Muscle of back (tissue), 11 donors: ENCODE results near the gene RNF213. TPM values are rescaled to one million over a fixed set of nuclear protein-coding genes. Genes with fewer than 3 reads are reported as not detected.
"Not testable (repeated sequence)": the region's sequence is repeated elsewhere in the genome, so short reads cannot be mapped to it uniquely, and the experiment has no call there.

Experiments used
- DNase-seq, 3 donors: peaks; one replicate each; pipeline versions ENCODE4 v3.0.0 to v3.0.0-alpha.2; 2013
- polyA plus RNA-seq, 10 donors: library from polyadenylated mRNA; unstranded; fragments of 120-200 nt; gene quantifications; one replicate each; pipeline ENCODE4 v1.2.1, GENCODE V29; 2013; ENCODE audit not compliant: insufficient read length in 10 of 10

The RNF213 gene
- polyA plus RNA-seq, 10 donors, result 23.7 to 58.7 (median 36.2) TPM

DNA sequence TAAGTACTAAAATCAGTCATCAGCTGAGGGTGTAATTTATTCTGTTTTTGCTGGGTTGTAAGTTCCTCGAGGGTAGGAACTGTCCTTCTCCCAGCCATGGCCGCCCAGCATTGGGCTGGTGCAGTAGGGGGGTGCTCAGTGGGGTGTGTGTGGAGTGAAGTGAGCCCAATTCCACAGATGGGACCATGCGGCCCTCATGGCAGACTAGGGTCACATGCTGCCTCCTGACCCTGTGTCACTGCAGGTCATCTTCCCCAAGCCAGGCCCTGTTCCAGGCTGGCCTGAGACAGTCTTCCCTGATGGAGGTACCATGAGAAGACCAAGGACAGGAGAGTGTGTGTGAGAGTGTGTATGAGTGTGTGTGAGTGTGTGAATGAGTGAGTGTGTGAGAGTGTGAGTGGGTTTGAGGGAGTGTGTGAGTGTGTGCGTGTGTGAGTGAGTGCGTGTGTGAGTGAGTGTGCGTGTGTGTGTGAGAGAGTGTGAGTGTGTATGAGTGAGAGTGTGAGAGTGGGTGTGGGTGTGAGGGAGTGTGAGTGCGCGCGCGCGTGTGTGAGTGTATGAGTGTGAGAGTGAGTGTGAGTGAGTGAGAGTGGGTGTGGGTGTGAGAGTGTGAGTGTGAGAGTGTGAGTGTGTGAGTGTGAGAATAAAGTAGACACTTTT is 36.7 kb upstream of the RNF213 start:
- no peak for DNase-seq

DNA sequence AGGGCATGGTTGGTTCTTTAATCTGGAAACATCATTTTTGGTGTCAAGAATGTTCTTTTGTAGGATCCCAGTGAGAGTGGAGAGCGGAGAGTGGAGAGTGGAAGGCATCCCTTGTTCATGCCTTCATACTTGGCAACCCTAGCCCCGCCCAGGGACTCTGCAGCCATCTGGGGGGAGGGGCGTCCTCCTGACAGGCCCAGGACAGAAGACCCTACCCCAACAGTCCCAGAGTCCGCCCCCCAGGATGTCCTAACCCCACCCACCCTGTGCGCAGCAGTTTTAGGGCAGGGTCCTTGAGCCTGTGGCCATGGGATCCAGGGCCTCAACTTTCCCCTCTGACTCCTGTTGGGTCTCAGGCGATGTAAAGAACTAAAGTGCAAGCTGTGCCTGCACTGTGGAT is 36.0 kb upstream of the RNF213 start:
- DNase-seq, result no peak

DNA sequence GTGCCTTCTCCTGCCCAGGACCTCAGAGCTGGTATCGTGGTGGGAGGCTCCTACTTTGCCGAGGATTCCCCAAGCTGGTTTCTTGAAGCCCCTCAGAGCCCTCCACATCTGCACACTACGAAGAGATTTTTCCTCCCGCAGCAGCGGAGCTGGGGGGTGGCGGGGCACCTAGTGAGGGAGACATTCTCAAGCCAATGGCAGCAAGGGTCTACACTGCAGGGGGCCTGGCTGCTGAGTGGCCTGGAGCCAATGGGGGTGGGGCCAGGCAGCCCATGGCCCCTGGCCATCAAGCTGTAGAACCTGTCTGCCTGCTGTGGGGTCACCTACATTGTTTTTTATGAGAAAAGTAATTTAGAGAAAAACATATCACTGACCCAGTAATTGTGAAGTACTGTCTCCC is 35.4 kb upstream of the RNF213 start:
- DNase-seq, result no peak

DNA sequence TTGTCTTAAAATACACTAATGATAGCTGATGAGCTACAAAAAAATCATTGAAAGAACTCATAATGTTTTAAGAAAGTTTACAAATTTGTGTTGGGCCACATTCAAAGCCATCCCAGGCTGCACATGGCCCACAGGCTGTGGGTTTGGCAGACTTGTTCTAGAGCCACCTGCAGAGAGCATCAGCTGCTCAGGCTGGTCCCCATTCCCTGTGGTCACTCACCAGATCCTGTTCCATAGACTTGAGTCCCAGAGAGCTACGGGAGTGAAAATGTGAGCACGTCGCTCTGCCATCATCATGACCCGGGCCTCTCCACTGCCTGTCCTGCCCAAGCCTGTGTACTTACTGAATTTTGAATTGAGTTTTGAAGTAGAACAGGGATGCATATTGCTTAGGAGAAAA is 33.5 kb upstream of the RNF213 start:
- DNase-seq, result no peak

DNA sequence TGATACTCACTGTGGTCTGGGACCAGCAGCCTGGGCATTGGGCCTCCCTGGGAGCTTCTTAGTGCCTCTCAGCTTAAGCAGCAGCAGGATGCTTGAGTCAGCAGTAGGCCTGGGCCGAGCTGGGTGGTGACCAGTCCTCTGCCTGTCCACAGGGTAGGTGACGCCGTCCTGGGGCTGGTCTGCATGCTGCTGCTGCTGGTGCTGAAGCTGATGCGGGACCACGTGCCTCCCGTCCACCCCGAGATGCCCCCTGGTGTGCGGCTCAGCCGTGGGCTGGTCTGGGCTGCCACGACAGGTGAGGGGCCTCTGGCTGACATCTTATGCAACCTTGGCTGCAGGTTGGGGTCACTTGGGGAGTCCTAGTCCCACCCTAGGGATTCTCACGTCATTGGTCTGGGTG is 33.0 kb upstream of the RNF213 start:
- no peak for DNase-seq

DNA sequence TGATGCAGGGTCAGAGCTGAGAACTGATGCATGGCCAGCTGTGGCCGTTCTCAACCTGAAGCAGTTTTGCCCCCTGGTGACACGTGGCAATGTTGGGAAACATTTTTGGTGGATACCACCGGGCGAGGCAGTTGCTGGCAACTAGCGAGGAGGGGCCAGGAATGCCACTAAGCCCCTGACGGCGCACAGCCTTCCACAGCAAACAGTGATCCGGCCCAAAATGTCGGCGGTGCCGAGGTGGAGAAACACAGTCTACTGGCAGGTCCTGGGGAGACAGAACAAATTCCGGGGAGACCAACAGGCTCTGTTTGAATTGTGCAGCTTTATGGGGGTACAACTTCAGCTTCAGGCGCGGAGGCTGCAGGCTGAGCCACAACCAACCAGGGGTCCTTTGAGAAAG is 32.2 kb upstream of the RNF213 start:
- DNase-seq, result no peak

DNA sequence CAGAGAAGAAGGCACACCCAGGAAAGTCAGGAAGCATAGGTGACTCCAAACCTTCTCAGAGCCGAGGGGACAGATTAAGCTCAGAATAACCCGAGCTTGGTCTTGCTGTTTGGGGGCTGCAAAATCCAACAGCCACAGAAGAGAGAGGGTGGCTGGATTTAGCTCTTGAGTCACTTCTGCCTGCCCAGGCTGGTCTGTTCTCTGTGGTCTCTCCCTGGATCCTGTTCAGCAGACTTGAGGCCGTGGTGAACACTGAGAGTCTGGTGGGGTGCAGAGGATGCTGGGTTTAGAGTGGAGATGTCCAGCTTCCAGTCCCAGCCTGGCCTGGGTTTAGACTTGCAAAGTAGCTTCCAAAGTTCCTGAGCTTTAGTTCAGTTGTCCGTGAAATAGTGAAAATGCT is 31.6 kb upstream of the RNF213 start:
- DNase-seq, result no peak

DNA sequence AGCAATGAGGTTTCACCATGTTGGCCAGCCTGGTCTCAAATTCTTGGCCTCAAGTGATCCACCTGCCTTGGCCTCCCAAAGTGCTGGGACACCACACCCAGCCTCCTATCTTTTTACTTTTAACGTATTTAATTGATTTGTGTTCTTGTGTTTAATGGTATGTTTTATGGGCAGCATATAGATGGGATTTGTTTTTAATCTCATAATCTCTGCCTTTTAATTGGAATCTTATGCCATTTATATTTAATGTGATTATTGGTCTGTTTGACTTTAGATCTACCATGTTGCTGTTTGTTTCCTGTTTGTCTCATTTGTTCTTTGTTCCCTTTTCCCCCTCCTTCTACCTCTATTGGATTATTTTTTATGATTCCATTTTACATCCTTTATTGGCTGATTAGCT is 28.2 kb upstream of the RNF213 start:
- DNase-seq, result no peak

DNA sequence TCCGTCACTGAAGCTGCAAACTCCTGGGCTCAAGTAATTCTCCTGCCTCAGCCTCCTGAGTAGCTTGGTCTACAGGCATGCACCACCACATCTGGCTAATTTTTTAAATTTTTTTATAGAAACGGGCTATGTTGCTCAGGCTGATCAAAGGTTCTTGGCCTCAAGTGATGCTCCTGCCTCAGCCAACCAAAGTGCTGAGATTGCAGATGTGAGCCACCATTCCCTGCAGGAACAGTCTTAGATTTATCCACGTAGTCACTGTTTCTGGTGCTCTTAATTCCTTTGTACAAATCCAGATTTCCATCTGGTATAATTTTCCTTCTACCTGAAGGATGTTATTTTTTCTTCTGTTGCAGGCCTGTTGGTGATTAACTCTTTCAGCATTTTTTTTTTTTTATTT is 27.4 kb upstream of the RNF213 start:
- no peak for DNase-seq

DNA sequence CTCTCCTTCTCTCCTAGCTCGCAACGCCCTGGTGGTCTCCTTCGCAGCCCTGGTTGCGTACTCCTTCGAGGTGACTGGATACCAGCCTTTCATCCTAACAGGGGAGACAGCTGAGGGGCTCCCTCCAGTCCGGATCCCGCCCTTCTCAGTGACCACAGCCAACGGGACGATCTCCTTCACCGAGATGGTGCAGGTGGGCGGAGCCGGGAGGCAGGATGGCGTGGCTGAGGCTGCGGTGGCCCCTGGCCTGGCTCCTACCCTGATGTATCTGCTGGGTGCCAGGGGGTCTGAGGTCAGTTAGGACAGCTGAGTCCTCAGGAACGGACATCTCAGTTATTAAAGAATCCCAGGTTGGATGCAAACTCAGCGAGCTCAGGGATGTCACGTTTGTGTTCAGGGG is 23.7 kb upstream of the RNF213 start:
- no peak for DNase-seq

DNA sequence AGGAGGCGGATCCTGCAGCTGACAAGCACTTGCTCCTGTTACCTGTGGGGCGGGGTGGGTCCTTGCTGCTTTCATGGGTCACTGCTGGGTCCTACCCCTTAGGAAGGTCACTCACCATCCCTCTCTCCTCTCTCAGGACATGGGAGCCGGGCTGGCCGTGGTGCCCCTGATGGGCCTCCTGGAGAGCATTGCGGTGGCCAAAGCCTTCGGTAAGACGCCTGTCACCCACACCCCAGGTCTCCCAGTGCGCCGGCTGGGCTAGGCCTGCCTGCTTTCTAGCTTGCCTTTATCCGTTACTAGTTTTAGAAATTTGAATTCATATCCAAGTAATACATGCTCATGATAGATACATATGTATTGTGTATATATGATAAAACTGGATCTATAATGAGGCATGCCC is 23.3 kb upstream of the RNF213 start:
- DNase-seq, result no peak

DNA sequence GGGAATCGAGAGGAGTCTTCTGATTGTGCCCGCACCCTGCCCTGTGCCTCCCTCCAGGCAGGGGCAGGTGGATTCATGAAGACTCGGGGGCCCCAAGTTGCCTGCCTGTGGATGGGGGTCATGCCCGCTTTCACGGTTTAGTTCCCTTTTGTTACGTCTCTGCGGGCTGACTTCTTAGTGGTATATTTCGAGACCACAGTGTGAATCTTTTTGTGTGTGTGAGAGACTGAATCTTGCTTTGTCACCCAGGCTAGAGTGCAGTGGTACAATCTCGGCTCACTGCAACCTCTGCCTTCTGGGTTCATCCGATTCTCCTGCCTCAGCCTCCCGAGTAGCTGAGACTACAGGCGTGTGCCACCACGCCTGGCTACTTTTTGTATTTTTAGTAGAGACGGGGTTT is 18.1 kb upstream of the RNF213 start:
- DNase-seq, result no peak

DNA sequence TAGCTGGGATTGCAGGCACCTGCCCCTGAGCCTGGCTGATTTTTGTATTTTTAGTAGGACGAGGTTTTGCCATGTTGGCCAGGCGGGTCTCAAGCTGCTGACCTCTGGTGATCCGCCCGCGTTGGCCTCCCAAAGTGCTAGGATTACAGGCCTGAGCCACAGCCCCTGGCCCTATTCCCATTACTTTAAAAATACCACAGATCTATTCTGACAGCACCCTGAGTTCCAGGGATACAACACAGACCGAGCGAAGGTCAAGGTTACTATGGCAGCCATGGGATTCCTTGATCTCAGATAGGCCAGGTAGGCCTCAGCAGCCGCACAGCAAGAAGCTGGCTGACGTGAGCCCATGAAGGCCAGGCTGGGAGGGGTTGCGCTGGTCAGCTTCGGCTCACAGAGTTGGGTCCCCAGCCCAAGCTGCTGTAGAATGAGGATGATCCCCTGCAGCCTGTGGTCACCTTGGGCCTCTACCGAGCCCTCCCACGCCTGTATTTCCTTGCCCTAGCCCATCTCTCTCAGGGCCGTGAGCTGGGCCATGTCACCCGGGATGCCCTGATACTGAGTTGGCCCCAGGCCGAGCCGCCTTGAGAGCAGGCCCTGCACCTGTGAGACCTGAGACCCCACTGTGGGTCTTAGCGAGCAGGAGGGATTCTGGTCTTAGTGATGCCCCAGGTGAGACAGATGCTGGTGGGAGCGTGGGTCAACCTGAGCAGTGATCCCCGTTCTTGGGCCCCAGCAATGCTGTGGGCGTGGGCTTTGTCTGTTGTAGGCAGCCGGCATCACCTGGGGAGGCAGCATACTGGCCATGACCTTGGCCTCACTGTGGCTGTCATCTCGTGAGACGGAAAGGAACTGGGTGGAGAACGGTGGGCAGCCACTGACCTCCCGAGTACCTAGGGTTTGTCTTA is 16.9 kb upstream of the RNF213 start:
- no peak for DNase-seq

DNA sequence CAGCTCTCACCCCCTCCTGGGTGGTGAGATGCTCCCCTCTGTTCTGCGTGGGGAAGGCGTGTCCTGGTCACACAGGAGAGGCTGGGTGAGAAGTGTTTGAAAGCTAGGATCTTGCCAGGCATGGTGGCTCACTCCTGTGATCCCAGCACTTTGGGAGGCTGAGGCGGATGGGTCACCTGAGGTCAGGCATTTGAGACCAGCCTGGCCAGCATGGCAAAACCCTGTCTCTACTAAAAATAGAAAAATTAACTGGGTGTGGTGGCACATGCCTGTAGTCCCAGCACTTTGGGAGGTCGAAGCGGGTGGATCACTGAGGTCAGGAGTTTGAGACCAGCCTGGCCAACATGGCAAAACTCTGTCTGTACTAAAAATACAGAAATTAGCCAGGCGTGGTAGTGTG is 16.2 kb upstream of the RNF213 start:
- DNase-seq, result not testable (repeated sequence)

DNA sequence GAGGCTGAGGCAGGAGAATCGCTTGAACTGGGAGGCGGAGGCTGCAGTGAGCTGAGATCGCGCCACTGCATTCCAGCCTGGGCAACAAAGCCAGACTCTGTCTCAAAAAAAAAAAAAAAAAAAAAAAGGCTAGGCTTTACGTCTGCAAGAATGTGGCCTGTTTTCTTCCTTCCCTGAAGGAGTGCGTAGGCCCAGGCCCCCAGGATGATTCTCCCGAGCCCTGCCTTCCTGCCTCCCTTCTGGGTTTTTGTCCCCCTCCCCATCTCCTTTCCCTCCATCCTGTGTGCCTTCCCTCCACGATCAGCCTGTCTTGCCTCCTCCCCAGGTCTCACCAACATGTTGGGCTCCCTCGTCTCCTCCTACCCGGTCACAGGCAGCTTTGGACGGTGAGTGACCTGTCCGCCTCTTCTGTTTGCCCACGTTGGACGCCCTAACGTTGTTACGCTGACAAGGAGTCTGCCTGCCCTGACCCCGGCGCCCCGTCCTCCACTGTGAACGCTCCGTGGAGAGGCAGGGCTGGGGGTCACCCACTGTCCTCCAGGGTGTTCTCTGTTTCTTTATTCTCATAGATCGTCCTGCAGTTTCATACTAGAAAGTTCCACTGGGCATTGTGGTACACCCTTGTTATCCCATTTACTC is 15.7 kb upstream of the RNF213 start:
- no peak for DNase-seq

DNA sequence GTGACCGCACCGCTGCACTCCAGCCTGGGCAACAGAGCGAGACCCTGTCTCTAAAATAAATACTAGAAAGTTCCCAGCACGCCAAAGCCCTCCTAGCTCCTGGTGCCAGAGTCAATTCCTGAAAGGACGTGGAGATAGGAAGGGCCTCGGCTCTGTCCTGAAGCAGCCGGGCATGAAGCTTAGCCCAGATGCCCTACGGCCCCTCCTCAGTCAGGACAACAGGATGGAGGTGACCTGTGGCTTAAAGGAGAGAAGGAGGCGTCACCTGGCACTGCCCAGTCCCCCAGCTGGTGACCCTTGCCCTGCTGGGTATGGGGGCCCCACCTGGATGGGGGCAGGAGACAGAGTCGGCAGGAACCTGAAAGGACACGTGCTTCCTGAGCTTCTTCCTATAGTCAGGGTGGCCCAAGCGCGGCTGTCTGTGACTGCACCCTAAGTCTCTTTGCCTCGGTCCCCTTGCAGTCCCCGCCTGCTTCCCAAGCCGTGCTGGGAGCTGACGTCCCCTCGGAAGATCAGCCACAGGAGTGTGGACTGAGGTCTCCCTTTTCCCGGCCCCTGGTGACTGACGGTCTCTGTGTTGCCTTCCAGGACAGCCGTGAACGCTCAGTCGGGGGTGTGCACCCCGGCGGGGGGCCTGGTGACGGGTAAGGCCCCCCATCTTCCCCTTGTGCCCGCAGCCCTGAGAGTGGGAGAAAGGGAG is 14.9 kb upstream of the RNF213 start:
- DNase-seq, result no peak

DNA sequence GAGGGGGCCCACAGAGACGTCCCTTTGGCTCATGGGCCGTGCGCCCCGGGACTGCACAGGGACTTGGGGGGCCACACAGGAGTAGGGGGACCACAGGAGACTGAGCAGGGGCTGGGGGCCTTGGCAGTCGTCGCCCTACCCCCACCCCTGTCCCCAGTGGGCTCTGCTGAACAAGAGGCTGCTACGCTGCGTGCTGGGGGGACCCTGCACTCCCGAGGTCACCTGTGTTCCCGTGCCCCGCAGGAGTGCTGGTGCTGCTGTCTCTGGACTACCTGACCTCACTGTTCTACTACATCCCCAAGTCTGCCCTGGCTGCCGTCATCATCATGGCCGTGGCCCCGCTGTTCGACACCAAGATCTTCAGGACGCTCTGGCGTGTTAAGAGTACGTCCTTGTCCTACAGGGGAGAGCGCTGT is 14.4 kb upstream of the RNF213 start:
- no peak for DNase-seq

DNA sequence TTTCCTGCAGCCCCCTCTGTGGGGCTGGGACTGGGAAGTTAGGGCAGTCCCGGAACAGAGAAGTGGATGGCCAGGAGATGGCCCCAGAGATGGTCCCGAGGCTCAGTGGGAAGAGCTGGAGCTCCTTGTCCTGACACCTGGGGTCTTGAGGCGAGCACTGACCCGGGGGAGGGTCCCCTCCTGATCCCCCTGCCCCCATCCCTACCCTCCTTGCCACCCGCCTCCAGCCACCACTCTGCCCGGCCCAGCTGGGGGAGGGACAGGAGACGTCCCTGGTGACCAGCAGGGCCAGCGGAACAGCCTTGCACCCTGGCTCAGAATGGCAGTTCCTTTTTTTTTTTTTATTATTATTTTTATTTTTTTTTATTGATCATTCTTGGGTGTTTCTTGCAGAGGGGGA is 13.9 kb upstream of the RNF213 start:
- DNase-seq, result no peak

DNA sequence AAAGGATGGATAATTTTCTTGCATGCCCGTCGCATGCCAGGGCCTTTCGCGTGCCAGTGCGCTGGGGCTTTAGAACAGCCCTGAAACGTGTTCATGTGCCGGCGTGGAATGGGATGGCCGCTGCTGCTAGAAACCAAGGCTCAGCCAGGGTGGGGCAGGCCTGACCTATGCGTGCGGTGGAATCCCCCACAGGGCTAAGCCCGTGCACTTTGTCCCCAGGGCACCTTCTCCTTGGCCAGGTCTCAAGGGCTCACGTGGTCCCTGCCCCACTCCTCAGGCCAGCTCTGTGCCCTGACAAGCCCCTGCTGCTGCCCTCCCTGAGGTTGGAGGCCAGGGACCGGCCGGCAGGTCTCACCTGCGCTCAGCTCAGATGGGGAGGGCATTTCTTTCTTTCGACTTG is 13.1 kb upstream of the RNF213 start:
- DNase-seq, result no peak

DNA sequence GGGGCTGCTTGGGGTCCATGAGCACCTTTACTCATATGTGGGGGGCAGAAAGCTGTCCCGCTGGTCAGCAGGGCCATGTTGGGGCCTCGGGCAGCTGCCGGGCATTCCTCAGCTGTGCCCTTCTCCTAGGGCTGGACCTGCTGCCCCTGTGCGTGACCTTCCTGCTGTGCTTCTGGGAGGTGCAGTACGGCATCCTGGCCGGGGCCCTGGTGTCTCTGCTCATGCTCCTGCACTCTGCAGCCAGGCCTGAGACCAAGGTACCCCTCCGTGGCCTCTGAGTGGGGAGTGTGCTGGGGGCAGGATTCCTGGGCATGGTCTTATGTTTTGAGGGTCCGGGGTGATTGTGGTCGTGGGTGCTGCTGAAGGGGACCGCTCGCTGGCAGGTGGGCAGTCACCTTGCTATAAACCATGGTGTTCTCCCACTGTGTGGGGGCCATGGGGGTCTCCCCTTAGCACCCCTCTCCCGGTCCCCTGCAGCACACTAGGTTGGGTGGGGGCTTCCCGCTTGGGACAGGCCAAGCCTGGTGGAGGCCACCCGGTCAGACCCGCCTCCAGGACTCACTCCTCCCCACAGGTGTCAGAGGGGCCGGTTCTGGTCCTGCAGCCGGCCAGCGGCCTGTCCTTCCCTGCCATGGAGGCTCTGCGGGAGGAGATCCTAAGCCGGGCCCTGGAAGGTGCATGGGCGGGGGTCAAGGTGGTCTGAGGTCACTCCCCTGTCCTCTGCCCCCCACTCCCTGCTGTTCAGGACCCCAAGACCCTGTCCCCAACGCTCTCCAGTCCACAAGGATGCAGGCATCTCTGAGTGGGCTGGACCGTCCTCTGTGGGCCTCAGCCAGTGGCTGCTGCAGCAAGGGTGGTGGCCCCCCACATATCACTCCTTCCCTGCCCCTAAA is 12.4 kb upstream of the RNF213 start:
- DNase-seq, result no peak
